ENCODE data around the gene SUCLG1.

SUCLG1 gene

DNA sequence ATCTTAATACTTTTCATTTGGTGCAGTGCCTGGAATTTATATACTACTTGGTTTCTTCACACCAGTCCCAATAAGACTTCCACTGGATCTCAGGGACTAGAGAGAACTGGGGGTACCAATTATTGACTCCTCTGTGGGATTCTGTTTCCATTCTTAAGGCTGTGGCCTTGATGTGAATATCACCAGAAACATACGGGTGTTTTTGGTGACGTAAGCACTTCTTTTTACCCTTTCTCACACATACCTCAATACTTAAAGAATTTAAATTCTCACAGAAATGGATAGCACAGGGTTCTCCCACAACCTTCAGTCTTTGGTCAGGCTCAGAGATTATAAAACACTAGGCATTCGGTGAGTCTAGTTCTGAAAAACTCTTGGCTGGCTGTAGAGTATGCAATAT is 84.1 kb downstream of the SUCLG1 start:
- no peak for DNase-seq (ENCODE audit: low spot score)
- no peak for TF ChIP-seq CTCF (IDR thresholded peaks at IDR 0.05; ENCODE audit: extremely low read depth, missing control alignments)

- no peak for TF ChIP-seq CTCF (IDR thresholded peaks at IDR 0.05; ENCODE audit: extremely low read depth, missing control alignments)
- no peak for DNase-seq (ENCODE audit: low spot score)
Measured at GRCh38 chr2:84373866-84374265, 85.2 kb downstream of the SUCLG1 start.
